Smooth muscle cell (in vitro differentiated cells): ENCODE data around the gene ANKLE2. TPM values are rescaled to one million over a fixed set of nuclear protein-coding genes. Genes with fewer than 3 reads are reported as not detected.
A peak's percentile ranks its signal among the peaks of the same experiment; 100 is the strongest.

Experiments
- DNase-seq: peaks from one replicate; lab custom pipeline; 2025; ENCODE audit not compliant: unreplicated experiment; lab: John Stamatoyannopoulos, UW
- H2AFZ ChIP-seq: fragments of 200-600 bp; sonication (generic); 2 replicates; pipeline ENCODE4 v1.6.0; 2016; ENCODE audit warnings: antibody characterized with exemption, low read depth, mild to moderate bottlenecking
- H3F3A ChIP-seq: fragments of 200-600 bp; sonication (generic); 2 replicates; pipeline ENCODE4 v1.6.0; 2017; ENCODE audit warnings: antibody characterized with exemption, low read depth
- H3K27ac ChIP-seq: fragments of 200-600 bp; sonication (generic); 2 replicates; pipeline ENCODE4 v1.5.1; 2016; ENCODE audit warnings: low read depth, mild to moderate bottlenecking
- H3K27me3 ChIP-seq: fragments of 200-600 bp; sonication (generic); 2 replicates; pipeline ENCODE4 v1.6.1; 2016; ENCODE audit warnings: low read depth, mild to moderate bottlenecking
- H3K36me3 ChIP-seq: fragments of 200-600 bp; sonication (generic); 2 replicates; pipeline ENCODE4 v1.5.1; 2016; ENCODE audit warnings: low read depth
- H3K4me1 ChIP-seq: fragments of 200-600 bp; sonication (generic); 2 replicates; pipeline ENCODE4 v1.5.1; 2016; ENCODE audit warnings: low read depth
- H3K4me2 ChIP-seq: fragments of 200-600 bp; sonication (generic); 2 replicates; pipeline ENCODE4 v1.6.0; 2016; ENCODE audit warnings: mild to moderate bottlenecking
- H3K4me3 ChIP-seq: fragments of 200-600 bp; sonication (generic); 2 replicates; pipeline ENCODE4 v1.5.1; 2016; ENCODE audit warnings: mild to moderate bottlenecking
- H3K79me2 ChIP-seq: fragments of 200-600 bp; sonication (generic); 2 replicates; pipeline ENCODE4 v1.6.0; 2016; ENCODE audit warnings: low read depth, mild to moderate bottlenecking
- H3K9ac ChIP-seq: fragments of 200-600 bp; sonication (generic); 2 replicates; pipeline ENCODE4 v1.6.0; 2016; ENCODE audit warnings: low read depth
- H3K9me3 ChIP-seq: fragments of 200-600 bp; sonication (generic); replicated peaks from 2 replicates; pipeline ENCODE4 v1.5.1; 2016; ENCODE audit warnings: low read depth
- H4K20me1 ChIP-seq: fragments of 200-600 bp; sonication (generic); 2 replicates; pipeline ENCODE4 v1.6.0; 2016; ENCODE audit warnings: low read depth
- WGBS: methylation state at CpG from one replicate; pipeline ENCODE4 v1.1.7; 2016; ENCODE audit warnings: low lambda C conversion rate; 5-methylcytosine and 5-hydroxymethylcytosine counted together
- polyA plus RNA-seq: library from polyadenylated mRNA; unstranded; fragments of >200 nt; fragmentation: Nextera tagmentation; extraction: Ambion mirVana; gene quantifications from 2 replicates; pipeline ENCODE4 v1.2.1, GENCODE V29; 2016
- total RNA-seq: library from RNA; depleted of rRNA; stranded (reverse); fragments of >200 nt; gene quantifications from 2 replicates; pipeline ENCODE4 v1.2.3, GENCODE V29; 2014
- TF ChIP-seq, protein P1 (sequence below): fragments of 200-600 bp; sonication (generic); IDR thresholded peaks from 2 replicates; pipeline ENCODE4 v1.5.1; 2017; ENCODE audit warnings: borderline replicate concordance, mild to moderate bottlenecking, antibody characterized with exemption; ENCODE audit not compliant: insufficient read depth, poor library complexity, severe bottlenecking

ANKLE2 gene
- total and polyA plus RNA-seq, 2 experiments from 2014 or later: 56.4 to 94.8 TPM

- no peak overlapping the region for H3K4me2 ChIP-seq
Observed at GRCh38 chr12:132723764-132724140, 37.9 kb downstream of the ANKLE2 start.

GRCh38 chr12:132723015-132723763 is 38.4 kb downstream of the ANKLE2 start:
- Histone ChIP-seq H3K4me1 (no peaks in the 10 kb centered on the region), H3K79me2 (peaks cover 23% of the 10 kb centered on the region), H2AFZ (no peak overlapping the region), H3K36me3 (peaks cover 7% of the 10 kb centered on the region), H4K20me1 (peaks cover 90% of the 10 kb centered on the region), H3K4me3 (no peak overlapping the region), H3F3A (peaks cover 17% of the 10 kb centered on the region), H3K27ac (peak overlapping the region; percentile 73), H3K4me2 (no peak overlapping the region), H3K9ac (peak overlapping the region; percentile 49), H3K9me3 (no peaks in the 10 kb centered on the region), H3K27me3 (no peaks in the 10 kb centered on the region)
- TF ChIP-seq, protein P1, sequence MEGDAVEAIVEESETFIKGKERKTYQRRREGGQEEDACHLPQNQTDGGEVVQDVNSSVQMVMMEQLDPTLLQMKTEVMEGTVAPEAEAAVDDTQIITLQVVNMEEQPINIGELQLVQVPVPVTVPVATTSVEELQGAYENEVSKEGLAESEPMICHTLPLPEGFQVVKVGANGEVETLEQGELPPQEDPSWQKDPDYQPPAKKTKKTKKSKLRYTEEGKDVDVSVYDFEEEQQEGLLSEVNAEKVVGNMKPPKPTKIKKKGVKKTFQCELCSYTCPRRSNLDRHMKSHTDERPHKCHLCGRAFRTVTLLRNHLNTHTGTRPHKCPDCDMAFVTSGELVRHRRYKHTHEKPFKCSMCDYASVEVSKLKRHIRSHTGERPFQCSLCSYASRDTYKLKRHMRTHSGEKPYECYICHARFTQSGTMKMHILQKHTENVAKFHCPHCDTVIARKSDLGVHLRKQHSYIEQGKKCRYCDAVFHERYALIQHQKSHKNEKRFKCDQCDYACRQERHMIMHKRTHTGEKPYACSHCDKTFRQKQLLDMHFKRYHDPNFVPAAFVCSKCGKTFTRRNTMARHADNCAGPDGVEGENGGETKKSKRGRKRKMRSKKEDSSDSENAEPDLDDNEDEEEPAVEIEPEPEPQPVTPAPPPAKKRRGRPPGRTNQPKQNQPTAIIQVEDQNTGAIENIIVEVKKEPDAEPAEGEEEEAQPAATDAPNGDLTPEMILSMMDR: no peak
- DNase-seq: no peak
- WGBS: 91% methylated on average over 30 of the region's 30 CpGs

More at GRCh38 chr12:132723764-132724140, 37.9 kb downstream of the ANKLE2 start:
- DNase-seq: no peak
- Histone ChIP-seq H3K27me3 (no peaks in the 10 kb centered on the region), H3K4me3 (no peak overlapping the region), H3K36me3 (peaks cover 10% of the 10 kb centered on the region), H3K9ac (peak overlapping the region; percentile 49), H4K20me1 (peaks cover 94% of the 10 kb centered on the region), H2AFZ (no peak overlapping the region), H3K79me2 (peaks cover 28% of the 10 kb centered on the region), H3K9me3 (no peaks in the 10 kb centered on the region), H3F3A (peaks cover 15% of the 10 kb centered on the region), H3K27ac (peak overlapping the region; percentile 73), H3K4me1 (no peaks in the 10 kb centered on the region)
- TF ChIP-seq, protein P1: no peak
- WGBS: 72% methylated on average over 2 of the region's 2 CpGs

- 97% methylated on average over 25 of the region's 25 CpGs for WGBS
- peaks cover 4% of the 10 kb centered on the region for H3K36me3 ChIP-seq
- H3K79me2 ChIP-seq: peaks cover 15% of the 10 kb centered on the region
Observed at GRCh38 chr12:132720606-132721345, 40.9 kb downstream of the ANKLE2 start.

More at GRCh38 chr12:132720606-132721345, 40.9 kb downstream of the ANKLE2 start:
- no peak for DNase-seq
- Histone ChIP-seq H3K27me3 (no peaks in the 10 kb centered on the region), H3K4me1 (no peaks in the 10 kb centered on the region), H3F3A (peaks cover 17% of the 10 kb centered on the region), H3K4me3 (no peak overlapping the region), H3K4me2 (no peak overlapping the region), H4K20me1 (peaks cover 68% of the 10 kb centered on the region), H2AFZ (no peak overlapping the region), H3K9ac (no peak overlapping the region), H3K9me3 (no peaks in the 10 kb centered on the region), H3K27ac (no peak overlapping the region)
- TF ChIP-seq, protein P1: no peak
